Caki2 (cell line): Measurements from ENCODE around the gene ARMCX1. TPM values are rescaled to one million over a fixed set of nuclear protein-coding genes. Genes with fewer than 3 reads are reported as not detected.
A peak's percentile ranks its signal among the peaks of the same experiment; 100 is the strongest.
"Not testable (repeated sequence)": the region's sequence is repeated elsewhere in the genome, so short reads cannot be mapped to it uniquely, and the experiment has no call there.

Experiments
- DNase-seq: peaks from one replicate; pipeline ENCODE4 v3.0.0-alpha.2; 2015; ENCODE audit warnings: low read depth
- in situ Hi-C: cut with HindIII; loops from 2 replicates; pipeline ENCODE4 v1.10.0; 2016; ENCODE audit warnings: low sequenced_read_pairs, low pct_unique_long_range_greater_than_20kb, mixed read lengths
- total RNA-seq: library from RNA; depleted of rRNA; stranded (reverse); fragments of >200 nt; shearing (Covaris generic); gene quantifications from 2 replicates; pipeline ENCODE4 v1.2.3, GENCODE V29; 2014; ENCODE audit warnings: low replicate concordance; rRNA removed

Gene ARMCX1
- 12.7 and 21.2 TPM in 2 replicates for total RNA-seq

GRCh38 chrX:101550362-101550750, at the start of gene ARMCX1:
ARMCX1 (plus strand) TSS chrX:101550547; CDS start chrX:101552931, 2,384 bp downstream.
- in situ Hi-C loops, result no loop called here
- DNase-seq, result peak; percentile 59

- in situ Hi-C loops, result not testable (repeated sequence)
These were observed 47.4 kb upstream of the ARMCX1 start for GRCh38 chrX:101502929-101503328.

GRCh38 chrX:101507372-101507771, 43.0 kb upstream of the ARMCX1 start:
- in situ Hi-C loops, result no loop called here
- DNase-seq, result no peak

More at GRCh38 chrX:101502929-101503328, 47.4 kb upstream of the ARMCX1 start:
- not testable (repeated sequence) for DNase-seq

- in situ Hi-C loops, result no loop called here
- DNase-seq, result no peak
These were observed 42.4 kb upstream of the ARMCX1 start for GRCh38 chrX:101507986-101508385.

GRCh38 chrX:101530944-101531343, 19.4 kb upstream of the ARMCX1 start:
- DNase-seq, result no peak
- in situ Hi-C loops, result no loop called here

- in situ Hi-C loops, result no loop called here
- no peak for DNase-seq
These were observed 11.2 kb upstream of the ARMCX1 start for GRCh38 chrX:101539116-101539515.

GRCh38 chrX:101550751-101551379, 518 bp downstream of the ARMCX1 start:
- in situ Hi-C loops, result no loop called here
- DNase-seq, result peak; percentile 6

- in situ Hi-C loops, result no loop called here
- DNase-seq, result no peak
These were observed 1.0 kb downstream of the ARMCX1 start for GRCh38 chrX:101551380-101551767.

- no peak for DNase-seq
- in situ Hi-C loops, result no loop called here
These were observed 2.4 kb downstream of the ARMCX1 start for GRCh38 chrX:101552714-101553113.

- in situ Hi-C loops, result no loop called here
- DNase-seq, result no peak
These were observed 14.3 kb downstream of the ARMCX1 start for GRCh38 chrX:101564651-101565050.

GRCh38 chrX:101595739-101596419, 45.5 kb downstream of the ARMCX1 start:
- peak; percentile 35 for DNase-seq
- in situ Hi-C loops, result no loop called here

GRCh38 chrX:101599592-101599991, 49.2 kb downstream of the ARMCX1 start:
- in situ Hi-C loops, DNase-seq: not testable (repeated sequence)

- DNase-seq, result no peak
- in situ Hi-C loops, result no loop called here
These were observed 51.7 kb downstream of the ARMCX1 start for GRCh38 chrX:101602077-101602476.

Other genes with a start within 250 kb of the ARMCX1 start
- gene TIMM8A, start 201.8 kb upstream of the ARMCX1 start, total RNA-seq, result 8.0 and 10.3 TPM in 2 replicates
- gene BTK, start 164.4 kb upstream of the ARMCX1 start, total RNA-seq, result 0.07 TPM in 1 of 2 replicates, not detected in the other
- 446 and 1,206 TPM in 2 replicates for gene RPL36A, start 159.5 kb upstream of the ARMCX1 start, total RNA-seq
- gene GLA, start 142.6 kb upstream of the ARMCX1 start, total RNA-seq, result 146 and 165 TPM in 2 replicates
- 22.1 and 26.8 TPM in 2 replicates for gene HNRNPH2, start 142.3 kb upstream of the ARMCX1 start, total RNA-seq
- not detected in 2 replicates for gene ARMCX4, start 65.1 kb upstream of the ARMCX1 start, total RNA-seq
- gene ARMCX6, start 67.5 kb downstream of the ARMCX1 start, total RNA-seq, result 34.3 and 105 TPM in 2 replicates
- gene ARMCX3, start 72.6 kb downstream of the ARMCX1 start, total RNA-seq, result 22.8 and 43.5 TPM in 2 replicates
- 63.1 and 77.1 TPM in 2 replicates for gene ARMCX2, start 109.3 kb downstream of the ARMCX1 start, total RNA-seq